Amniotic epithelial cell (primary cell): ENCODE data around the gene FLVCR1.
"Not testable (repeated sequence)": the region's sequence is repeated elsewhere in the genome, so short reads cannot be mapped to it uniquely, and the experiment has no call there.

Experiments
- DNase-seq: peaks from one replicate; pipeline ENCODE4 v3.0.0-alpha.2; 2010; ENCODE audit warnings: low read depth

Gene FLVCR1

DNA sequence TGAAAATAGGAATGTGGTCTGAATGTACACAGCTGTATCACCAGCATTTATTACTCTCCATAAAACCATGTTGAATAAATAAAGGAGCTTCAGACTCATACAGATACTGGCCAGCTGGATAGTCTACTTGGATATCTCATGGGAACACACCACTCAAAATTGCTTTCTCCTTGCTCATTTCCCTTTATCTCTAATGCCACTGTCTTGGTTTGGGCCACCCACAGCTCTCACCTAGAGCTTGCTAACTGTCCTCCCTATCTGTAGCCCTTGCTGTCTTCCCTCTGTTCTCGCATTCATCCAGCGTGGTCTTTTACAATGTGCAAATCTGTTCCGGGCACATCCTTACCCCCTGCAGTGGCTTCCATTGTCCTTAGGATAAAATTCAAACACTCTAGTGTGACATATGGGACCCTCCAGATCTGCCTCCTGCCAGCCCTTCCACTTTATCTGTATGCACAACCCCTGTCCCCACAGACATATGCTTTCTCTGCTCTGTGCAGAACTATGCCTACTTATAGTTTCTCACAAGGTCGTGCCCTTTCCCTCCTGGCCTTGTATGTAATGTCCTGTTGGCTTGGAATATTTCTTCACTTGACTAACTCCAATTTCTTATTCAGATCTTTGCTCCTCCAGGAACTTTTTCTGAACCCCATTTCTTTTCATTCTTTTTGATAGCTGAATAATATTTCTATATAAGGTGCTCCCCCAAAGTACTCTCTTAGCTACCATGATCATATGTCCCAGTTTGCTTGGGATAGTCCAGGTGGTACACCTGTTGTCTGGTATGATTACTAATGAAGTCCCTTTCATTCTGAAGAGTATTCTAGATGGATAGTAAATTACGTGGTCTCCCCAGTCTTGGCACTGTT, 2.9 kb downstream of the FLVCR1 start:
- peak; percentile 36 for DNase-seq

DNA sequence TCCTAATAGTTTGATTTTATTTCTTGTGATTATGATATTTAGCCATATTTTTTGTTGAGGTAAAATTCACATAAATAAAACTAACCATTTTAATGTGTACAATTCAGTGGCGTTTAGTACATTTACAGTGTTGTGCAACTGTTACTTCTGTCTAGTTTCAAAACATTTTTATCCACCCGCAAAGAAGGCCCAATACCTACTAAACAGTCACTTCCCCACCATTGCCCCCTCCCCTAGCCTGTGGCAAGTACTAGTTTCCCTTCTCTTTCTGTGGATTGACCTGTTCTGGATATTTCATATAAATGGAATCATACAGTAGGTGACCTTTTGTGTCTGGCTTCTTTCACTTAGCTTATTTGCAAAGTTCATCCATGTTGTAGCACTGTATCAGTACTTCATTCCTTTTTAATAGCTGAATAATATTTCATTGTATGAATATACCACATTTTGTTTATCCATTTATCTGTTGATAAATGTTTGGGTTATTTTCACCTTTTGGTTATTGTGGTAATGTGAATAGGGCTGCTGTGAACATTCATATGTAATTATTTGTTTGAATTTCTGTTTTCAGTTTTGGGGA, 4.1 kb downstream of the FLVCR1 start:
- no peak for DNase-seq

DNA sequence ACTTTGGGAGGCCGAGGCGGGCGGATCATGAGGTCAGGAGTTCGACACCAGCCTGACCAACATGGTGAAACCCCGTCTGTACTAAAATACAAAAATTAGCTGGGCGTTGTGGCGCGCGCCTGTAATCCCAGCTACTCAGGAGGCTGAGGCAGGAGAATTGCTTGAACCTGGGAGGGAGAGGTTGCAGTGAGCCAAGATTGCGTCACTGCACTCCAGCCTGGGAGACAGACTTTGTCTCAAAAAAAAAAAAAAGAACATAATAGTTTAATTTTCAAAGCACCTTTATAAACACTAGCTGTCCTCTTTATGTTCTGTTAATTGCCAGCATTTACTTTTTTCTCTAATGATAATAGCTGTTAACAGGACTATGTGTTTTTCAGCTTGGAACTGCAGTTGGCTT, 5.3 kb downstream of the FLVCR1 start:
- DNase-seq = not testable (repeated sequence)

DNA sequence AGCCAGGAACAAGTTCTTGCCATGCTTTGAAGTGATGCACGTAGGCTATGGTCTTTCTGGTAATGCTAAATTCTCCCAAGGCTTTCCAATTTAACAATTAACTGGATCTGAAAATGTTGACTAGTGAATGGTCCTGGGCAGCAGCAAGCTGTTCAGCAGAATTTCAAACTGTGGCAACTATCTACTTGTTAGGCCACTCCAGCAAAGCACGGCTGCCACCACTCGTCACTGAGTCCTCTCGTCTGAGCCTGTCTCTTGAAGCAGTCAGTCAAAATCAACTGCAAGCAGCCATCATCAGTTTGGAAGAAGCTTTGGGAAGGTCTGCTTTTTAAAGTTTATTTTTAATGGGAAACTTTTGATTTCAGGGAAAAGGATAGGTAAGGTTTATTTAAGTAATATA, 6.1 kb downstream of the FLVCR1 start:
- DNase-seq = no peak

DNA sequence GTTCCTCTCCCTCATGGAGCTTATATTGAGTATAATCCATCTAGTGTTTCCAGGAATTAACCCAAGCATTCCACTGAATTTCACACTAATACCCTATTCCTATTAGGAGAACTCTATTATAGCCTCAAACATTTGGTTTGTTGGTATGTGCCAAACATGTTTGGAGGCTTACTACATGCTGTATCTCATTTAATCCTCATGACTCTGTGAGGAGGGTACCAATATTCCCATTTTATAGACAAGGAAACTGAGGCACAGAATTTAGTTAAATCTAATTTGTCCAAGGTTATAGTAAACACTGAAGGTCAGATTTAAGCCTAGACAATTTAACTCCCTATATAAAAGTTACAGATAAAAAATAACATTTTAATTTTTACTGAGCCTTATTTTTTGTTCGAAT, 9.1 kb downstream of the FLVCR1 start:
- no peak for DNase-seq

DNA sequence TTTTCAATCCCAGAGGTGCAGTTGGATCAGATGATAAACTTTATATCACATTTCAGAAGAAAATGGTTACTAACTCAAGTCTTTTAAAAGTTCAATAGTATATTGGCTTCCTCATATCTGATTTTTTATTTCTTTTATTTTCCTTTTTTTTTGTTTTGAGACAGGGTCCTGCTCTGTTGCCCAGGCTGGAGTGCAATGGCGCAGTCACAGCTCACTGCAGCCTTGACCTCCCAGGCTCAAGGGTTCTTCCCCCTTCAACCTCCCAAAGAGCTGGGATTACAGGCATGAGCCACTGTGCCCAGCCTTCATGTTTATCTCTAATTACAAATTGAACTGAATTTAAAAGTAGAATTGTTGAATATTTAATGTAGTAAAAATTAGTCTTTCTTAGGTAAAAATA, 13.9 kb downstream of the FLVCR1 start:
- DNase-seq = no peak

DNA sequence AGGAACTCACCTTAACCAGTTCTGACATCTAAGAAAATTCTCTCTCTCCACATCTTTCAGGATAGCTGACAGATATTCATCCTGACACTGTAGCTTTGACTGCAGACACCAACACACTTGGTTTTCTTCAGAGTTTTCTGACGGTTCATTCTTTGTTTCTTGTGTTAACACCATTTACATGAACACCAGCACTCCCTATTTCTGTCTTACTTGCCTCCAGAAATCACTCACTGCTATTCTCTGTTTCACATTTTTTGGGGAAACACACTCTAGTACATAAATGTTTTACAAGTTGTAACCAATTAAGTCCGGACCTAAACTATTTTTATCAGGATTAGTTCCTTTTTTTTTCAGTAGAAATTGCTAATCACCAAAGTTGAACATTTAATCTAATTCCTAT, 15.4 kb downstream of the FLVCR1 start:
- DNase-seq = no peak

DNA sequence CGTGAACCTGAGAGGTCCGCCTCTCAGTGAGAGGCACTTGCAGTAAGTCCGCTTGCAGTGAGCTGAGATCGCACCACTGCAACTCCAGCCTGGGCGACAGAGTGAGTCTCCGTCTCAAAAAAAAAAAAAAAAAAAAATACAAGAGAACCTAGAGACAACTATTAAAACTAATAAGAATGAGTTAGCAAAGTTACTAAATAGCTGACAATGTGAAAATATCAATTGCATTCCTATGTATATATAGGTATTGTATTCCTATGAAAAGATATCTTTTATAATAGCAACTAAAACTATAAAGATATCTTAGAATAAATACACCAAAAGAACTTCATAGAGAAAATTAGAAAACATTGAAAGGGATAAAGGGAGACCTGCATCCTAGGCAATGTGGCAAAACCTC, 20.3 kb downstream of the FLVCR1 start:
- DNase-seq = no peak

DNA sequence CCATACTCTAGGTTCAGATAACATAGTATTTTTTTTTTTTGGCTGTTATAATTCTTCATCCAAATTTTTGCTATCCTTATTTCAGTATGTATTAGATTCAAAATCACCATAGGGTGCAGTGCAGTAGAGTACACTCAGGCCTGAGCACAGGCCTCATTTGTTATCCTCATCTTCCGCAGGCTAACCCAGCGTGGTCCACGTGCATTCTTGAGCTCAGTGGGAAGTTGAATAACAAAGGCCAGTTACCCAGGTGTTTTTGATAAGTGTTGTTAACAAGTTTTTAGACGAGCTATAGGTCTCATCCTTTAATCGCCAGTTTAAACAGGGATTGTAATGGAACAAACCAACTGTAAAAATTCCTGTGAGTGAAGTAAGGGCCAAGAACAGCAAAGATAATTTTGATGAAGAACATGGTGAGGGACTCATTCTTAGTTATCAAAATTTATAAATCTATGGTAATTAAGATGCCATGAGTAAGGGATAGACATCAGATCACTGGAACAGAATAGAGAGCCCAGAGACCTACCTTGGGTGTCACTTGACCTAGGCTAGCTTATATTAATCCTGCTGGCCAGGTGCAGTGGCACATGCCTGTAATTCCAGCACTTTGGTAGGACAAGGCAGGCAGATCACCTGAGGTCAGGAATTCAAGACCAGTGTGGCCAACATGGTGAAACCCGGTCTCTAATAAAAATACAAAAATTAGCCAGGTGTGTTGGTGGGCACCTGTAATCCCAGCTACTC, 22.0 kb downstream of the FLVCR1 start:
- DNase-seq = no peak

DNA sequence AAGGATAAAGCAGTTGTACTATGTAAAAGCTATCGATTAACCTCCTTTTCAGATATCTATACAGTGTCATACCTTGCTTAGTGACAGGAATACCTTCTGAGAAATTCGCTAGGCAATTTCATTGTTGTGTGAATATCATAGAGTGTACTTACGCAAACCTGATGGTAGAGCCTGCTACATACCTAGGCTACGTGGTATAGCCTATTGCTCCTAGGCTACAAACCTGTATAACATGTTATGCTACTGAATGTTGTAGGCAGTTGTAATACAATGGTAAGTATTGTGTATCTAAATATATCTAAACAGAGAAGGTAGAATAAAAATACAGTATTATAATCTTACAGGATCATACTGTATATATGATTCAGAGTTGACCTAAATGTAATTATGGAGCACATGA, 26.5 kb downstream of the FLVCR1 start:
- DNase-seq = no peak

DNA sequence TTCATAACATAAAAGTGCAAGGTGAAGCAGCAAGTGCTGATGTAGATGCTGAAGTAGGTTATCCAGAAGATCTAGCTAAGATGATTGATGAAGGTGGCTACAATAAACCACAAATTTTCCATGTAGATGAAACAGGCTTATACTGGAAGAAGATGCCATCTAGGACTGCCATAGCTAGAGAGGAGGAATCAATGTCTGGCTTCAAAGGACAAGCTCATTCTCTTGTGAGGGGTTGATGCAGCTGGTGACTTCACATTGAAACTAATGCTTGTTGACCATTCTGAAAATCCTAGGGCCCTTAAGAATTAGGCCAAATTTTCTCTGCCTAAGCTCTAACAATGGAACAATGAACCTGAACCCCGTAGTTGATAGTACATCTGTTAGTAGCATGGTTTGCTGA, 34.0 kb downstream of the FLVCR1 start:
- DNase-seq = no peak

DNA sequence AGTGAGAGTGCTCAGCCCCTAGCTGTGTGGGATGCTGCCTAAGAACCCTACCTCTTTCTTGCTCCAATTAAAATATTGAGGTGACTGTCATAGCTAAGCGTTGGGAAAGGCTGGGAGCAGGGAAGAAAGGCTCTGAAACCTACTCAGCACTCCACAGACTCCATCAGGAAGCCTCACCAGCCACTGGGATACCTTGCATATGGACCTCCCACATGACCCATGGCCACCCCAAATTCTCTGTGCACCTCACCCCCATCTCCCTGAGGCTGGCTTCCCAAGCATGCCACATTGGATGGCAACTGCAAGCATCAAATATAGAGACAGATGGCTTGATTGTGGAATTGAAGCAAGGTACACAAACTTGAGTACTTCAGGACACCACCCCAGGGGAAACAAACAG, 41.8 kb downstream of the FLVCR1 start:
- no peak for DNase-seq

DNA sequence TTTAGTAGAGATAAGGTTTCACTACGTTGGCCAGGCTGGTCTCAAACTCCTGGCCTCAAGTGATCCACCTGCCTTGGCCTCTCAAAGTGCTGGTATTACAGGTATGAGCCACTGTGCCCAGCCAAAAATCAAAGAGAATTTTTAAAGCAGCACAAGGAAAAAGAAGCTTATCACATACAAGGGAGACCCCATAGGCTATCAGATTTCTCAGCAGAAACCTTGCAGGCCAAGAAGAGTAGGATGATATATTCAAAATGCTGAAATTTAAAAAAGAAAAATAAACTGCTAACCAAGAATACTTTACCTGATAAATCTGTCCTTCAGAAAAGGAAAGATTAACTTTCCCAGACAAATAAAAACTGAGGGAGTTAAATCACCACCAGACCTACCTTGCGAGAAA, 43.2 kb downstream of the FLVCR1 start:
- no peak for DNase-seq

DNA sequence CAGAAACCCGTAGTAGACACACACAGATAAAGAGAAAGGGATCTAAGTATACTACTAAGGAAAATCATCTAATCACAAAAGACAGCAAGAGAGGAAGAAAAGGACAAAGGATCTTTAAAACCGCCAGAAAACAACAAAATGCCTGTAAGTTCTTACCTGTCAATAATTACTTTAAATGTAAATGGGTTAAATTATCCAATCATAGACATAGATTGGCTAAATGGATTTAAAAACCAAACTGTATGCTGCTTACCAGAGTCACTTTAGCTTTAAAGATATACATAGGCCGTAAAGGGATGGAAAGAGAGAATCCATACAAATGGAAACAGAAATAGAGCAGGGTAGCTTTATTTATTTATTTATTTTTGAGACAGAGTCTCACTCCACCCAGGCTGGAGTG, 44.0 kb downstream of the FLVCR1 start:
- DNase-seq = no peak

DNA sequence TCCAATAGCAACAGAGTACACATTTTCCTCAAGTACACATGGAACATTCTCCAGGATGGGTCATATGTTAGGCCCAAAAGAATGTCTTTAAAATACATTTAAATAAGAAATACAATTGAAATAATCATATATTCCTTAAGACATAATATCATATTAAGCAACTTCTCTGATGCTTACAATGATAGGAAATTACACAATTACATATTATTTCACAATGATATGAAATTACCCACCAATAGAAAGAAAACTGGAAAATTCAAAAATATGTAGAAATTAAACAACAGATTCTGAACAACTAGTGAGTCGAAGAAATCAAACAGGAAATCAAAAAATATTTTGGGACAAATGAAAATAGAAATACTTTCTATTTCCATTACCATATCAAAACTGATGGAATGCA, 45.6 kb downstream of the FLVCR1 start:
- no peak for DNase-seq

DNA sequence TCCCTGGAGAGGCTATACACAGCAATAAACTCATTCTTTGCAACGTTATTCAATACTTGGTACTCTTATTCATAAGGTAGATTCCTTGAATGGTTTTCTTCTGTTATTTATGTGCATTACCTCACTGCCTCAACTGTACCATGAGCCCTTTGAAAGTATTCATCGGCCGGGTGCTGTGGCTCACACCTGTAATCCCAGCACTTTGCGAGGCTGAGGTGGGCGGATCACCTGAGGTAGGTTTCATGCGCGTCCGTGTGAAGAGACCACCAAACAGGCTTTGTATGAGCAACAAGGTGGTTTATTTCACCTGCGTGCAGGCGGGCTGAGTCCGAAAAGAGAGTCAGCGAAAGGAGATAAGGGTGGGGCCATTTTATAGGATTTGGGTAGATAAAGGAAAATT, 50.0 kb downstream of the FLVCR1 start:
- not testable (repeated sequence) for DNase-seq

DNA sequence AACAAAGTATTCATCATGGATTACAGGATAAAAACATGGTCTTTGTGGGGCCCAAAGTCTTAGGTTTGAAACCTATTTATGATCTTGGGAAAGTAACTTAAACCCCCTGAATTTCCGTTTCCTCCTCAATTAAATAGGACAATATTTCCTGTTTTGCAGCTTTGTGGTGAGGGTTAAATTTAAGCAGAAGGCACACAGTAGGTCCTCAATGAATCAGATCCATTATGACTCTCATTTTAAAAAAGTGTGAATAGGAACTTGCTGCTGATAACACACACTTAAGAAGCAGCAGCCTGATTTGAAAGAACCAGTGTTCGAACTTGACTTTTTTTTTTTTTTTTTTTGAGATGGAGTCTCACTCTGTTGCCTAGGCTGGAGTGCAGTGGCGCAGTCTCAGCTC, 50.9 kb downstream of the FLVCR1 start:
- DNase-seq = no peak

DNA sequence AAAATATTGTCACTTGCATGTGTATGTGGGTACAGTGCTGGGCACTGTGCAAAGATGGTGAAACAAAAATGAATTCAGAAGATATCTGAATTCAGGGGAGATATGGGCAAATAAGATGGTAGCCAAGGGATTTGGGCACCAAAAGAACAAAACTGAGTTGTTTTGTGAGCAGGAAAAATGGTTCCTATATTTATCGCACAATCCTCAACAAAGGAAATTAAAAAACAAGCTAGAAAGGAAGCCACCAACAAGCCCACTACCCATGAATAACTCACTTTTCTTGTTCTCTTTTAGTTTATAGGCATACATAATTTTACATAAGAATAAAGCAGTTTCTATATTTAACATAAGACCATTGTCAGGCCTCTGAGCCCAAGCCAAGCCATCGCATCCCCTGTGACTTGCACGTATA, 51.6 kb downstream of the FLVCR1 start:
- no peak for DNase-seq

DNA sequence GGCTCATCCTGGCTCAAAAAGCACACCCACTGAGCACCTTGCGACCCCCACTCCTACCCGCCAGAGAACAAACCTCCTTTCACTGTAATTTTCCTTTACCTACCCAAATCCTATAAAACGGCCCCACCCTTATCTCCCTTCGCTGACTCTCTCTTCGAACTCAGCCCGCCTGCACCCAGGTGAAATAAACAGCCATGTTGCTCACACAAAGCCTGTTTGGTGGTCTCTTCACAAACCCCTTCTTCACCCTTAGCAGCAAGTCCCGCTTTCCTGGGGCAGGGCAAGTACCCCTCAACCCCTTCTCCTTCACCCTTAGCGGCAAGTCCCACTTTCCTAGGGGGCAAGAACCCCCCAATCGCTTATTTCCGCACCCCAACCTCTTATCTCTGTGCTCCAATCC, 52.1 kb downstream of the FLVCR1 start:
- not testable (repeated sequence) for DNase-seq

DNA sequence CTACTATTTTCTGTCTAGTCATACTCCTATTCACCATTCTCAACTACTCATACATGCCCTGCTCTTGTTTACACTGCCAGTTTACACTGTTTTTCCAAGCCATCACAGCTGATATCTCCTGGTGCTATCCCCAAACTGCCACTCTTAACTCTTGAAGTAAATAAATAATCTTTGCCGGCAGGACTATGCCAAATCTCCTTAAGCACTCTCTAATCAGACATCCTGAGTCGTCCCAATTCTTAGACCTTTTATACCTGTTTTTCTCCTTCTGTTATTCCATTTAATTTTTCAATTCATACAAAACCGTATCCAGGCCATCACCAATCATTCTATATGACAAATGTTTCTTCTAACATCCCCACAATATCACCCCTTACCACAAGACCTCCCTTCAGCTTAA, 55.6 kb downstream of the FLVCR1 start:
- DNase-seq = not testable (repeated sequence)

DNA sequence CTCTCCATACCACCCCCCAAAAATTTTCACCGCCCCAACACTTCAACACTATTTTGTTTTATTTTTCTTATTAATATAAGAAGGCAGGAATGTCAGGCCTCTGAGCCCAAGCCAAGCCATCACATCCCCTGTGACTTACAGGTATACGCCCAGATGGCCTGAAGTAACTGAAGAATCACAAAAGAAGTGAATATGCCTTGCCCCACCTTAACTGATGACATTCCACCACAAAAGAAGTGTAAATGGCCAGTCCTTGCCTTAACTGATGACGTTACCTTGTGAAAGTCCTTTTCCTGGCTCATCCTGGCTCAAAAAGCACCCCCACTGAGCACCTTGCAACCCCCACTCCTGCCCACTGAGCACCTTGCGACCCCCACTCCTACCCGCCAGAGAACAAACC, 56.0 kb downstream of the FLVCR1 start:
- DNase-seq = not testable (repeated sequence)

DNA sequence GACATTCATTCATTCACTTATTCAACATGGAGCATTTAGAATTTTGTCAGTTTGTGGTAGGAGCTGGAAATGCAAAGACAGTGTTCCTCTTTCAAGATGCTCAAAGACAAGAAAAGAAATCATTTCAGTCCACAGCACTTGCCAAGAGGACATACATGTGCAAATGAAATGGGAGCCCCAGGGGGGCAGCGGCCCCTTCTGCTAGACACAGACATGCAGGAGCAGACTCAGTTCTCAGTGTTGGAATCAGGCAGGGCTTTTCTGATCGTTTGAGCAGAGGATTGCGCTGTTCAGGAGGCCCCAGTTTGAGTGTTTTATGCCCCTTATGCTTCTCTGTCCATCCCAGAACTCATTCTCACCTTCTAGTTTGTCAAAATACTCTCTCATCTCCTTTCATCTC, 56.7 kb downstream of the FLVCR1 start:
- DNase-seq = no peak
